Right forelimb (tissue), 1 donor: Measurements from ENCODE around the gene NLGN4X.
"Not testable (repeated sequence)": the region's sequence is repeated elsewhere in the genome, so short reads cannot be mapped to it uniquely, and the experiment has no call there.

Experiments used
- DNase-seq: peaks from one replicate; pipeline ENCODE4 v3.0.0-alpha.2; 2018

Gene NLGN4X

GRCh38 chrX:6002056-6002455 lies 226.6 kb downstream of the NLGN4X start:
- DNase-seq: no peak

DNA sequence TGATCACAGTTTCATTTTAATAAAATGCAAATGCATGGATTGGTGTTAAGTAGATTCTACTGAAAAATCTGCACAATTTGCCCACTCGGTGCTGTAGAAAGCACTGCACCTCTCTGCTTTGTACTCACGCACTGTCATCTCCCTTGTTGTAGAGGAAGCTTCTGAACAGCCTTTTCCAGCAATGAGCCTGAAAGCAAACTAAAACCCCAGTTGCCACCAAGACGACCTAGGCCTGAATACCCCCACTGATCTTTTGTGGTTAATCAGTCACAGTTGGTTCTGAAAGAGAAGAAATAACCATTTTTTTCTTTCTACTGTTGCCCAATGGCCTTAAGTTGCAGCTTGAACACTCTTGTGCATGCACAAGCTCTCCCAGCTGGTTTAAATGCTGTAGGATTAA lies 229.8 kb downstream of the NLGN4X start:
- DNase-seq: no peak

DNA sequence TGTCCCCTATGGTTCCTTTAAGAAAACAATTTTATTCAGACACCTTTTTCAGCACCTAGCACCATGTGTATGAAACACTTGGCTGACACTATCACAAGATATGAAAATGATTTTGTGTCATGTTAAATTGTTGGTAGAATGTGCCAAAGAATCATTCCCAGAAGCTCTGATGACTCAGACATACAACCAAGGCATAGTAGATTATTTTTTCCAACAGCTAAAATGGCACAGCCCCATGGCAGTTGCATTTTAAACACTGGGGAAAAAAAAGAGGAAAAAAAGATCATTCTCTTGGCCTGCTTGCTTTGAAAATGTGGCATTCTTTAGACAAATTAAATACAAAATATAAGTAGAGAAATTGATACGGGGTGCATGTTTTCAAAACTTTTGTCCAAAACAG lies 230.2 kb downstream of the NLGN4X start:
- no peak for DNase-seq

GRCh38 chrX:5991393-5991792 lies 237.3 kb downstream of the NLGN4X start:
- DNase-seq: no peak

DNA sequence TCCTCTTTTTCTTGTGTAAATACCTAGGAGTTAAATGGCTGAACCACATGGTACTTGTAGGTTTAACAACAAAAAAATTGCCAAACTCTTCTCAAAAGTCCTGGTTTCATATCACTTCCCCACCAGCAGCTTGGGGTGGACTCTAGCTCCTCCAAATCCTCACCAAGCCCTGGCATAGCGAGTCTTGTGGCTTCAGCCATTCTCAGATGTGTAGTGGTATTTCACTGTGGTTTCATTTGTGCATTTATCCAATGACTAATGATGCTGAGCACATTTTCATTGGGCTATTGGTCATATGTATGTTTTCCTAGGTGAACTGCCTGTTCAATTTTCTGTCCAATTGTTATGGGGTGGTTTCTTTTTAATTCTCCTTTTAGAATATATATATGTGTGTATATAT lies 249.3 kb downstream of the NLGN4X start:
- DNase-seq: no peak

DNA sequence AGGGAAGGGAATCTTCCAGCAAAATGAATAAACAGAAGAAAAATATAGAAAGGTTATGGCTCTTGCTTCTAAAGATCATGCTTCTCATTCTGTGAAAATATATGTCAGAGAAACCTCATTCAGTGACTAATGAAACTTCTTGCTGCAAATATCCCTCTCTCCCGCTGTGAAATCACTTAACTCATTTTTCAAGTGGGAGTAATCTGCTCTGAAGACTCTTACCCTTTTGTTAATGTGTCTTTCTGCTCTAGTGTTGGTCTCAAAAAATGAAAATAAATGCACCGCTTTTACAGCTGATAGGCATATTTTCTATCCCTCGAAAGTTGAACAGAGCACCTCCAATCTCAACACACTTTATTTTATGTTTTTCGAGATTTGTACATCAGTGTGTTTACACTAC lies 252.3 kb downstream of the NLGN4X start:
- DNase-seq: no peak

- DNase-seq: no peak
These were observed 257.4 kb downstream of the NLGN4X start for GRCh38 chrX:5971300-5971699.

GRCh38 chrX:5965406-5965805 lies 263.3 kb downstream of the NLGN4X start:
- no peak for DNase-seq

DNA sequence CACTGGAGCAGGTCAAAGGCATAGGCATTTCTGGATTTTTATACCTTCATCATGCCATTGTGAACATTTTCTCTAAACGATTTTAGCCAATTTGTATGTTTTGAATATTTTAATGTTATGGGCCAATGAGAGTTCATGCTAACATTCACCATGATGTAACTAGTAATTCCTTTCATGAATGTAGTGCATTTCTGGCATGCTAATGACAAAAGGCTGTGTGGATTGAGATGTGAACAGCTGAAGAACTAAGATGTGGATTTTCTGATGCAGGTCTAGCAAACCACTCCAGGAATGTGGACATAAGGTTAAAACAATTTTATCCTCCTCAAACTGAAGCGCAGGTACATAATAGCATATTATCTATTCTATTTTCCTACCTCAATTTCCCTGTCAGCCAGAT lies 269.4 kb downstream of the NLGN4X start:
- no peak for DNase-seq

GRCh38 chrX:5958523-5958922 lies 270.1 kb downstream of the NLGN4X start:
- no peak for DNase-seq

DNA sequence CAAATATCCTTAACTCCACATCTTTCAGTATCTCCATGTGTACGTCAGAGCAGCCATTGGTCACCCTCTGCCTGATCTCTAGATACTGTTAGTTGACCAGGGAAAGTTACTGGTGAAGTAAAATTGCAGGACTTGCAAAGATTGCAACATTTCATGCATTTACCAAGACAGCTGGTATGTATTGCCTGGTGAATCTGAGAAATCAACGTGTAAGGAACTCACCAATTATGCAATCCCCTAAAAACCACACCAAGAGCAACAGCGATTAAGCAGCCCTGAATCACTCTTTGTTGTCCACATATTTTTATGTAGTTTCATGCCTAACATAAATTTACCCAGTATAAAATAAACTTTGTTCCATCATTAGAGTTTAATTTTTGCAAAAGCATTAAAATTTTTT lies 271.2 kb downstream of the NLGN4X start:
- no peak for DNase-seq

DNA sequence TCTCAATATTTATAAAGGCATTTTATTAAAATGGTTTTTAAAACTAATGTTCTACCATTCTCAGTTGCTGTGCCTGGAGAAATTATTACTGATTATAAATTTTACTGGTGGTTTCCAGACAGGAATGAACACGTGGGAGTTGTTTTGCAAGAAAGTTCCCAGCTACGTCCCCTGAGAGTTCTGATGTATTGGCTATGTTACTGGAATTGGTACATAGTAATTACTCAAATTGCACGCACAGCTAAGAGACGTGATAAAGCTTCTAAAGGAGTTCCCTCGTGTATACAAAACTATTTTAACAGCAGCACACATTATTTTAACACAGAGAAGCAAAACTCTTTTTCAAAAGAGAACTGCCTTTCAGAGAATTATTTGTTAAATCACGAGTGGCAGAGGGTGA lies 292.2 kb downstream of the NLGN4X start:
- no peak for DNase-seq

GRCh38 chrX:5928224-5928623 lies 300.4 kb downstream of the NLGN4X start:
- DNase-seq: no peak

DNA sequence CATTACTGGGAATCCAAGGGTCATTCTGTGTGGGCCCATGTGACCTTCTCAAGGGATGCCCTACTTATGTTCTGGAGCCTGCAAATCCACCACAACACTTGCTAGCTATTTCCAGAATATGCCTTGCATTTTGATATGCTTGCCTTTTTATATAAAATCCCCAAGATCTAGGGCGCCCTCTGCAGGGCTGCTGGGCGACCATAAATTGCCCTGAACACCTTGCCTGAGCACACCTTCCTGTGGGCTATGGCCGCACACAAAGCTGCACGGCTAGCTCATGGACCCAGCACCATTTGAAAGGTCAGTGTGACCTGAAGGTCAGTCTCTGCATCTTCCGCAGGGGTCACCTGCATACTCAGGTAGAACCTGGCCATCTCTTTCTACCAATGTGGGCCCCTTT lies 311.7 kb downstream of the NLGN4X start:
- no peak for DNase-seq

- DNase-seq: no peak
These were observed 312.9 kb downstream of the NLGN4X start for GRCh38 chrX:5915783-5916182.

GRCh38 chrX:5907207-5907606 lies 321.5 kb downstream of the NLGN4X start:
- DNase-seq: no peak

DNA sequence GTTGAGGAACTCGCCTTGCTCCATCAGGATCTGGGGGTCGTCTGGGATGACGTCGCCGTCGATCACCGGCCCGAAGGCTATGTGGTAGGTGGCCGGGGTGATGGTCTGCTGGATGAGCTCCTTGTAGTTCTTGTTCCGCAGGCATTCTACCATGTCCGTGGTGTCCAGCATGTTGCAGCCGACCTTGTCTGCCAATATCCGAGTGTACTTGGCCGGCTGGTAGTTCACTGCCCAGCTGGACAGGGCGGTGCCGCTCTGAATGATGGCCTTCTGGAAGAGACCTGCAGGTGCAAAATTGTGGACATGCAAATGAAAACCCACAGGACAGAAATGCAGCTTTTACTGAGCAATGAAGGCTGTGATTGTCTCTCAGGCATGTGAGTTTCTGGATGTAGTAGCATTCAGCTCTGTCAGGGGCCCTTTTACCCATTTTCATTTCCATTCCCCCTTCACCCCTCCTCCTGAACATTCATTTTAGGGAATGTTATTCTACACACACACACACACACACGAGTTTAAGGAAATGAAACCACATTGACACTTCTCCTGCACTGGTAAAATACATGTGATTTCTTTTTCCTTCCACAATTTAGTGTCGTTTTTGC lies 325.0 kb downstream of the NLGN4X start:
- not testable (repeated sequence) for DNase-seq

- no peak for DNase-seq
These were observed 330.2 kb downstream of the NLGN4X start for GRCh38 chrX:5898463-5898862.

DNA sequence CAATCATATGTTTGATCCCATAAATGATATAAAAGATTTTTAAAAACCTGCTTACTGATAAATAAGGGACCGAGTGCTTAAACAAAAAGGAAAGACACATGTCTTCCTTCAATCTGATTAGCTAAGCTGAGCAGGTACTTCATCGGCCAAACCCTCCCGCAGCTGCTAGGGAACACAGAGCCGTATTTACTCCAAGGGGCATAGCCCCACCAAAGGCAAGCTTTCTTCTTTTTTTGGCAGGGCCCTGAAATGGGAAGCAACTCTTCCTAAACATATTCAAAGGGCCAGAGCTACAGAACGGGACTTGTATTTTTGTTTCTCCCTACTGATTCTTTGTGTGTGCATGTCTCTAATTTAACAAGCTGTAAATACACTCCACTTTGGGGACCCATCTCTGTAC lies 337.3 kb downstream of the NLGN4X start:
- no peak for DNase-seq

DNA sequence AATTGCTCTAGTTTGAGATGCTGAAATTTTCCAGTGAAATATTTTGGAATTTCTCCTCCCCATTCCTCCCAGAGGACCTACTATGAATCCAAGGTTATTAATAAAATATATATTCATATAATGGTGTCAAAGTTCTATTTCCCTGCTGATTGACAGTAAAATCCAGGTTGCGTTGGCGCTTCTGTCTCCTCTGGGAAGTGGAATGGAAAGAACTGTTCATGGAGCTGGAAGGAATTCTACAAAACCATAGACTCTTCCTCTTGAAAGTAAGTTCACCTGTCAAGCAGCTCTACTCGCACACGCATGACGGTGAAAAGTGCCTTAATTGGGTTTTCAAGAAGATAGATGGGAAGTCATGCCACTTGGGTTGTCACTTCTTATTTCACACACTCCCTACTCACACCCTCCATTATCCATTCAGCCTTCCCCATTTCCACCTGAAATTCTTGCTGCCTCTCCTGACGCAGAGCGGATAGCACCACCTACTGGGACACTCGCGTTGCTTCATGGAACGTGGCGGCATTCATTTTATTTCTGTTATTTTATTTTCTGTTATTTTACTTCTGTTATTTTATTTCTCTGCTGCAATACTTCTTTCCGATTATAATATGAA lies 351.6 kb downstream of the NLGN4X start:
- no peak for DNase-seq

- no peak for DNase-seq
These were observed 358.4 kb downstream of the NLGN4X start for GRCh38 chrX:5870238-5870637.

DNA sequence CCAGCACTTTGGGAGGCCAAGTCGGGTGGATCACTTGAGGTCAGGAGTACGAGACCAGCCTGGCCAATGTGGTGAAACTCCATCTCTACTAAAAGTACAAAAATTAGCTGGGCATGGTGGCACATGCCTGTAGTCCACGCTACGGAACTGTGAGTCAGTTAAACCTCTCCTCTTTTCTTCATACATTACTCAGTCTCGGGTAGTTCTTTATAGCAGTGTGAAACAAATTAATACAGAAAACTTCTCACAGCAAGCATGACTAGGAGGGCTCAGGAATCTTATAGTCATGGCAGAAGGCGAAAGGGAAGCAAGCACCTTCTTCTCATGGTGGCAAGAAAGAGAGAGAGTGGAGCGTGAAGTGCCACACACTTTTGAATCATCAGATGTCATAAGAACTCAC lies 358.9 kb downstream of the NLGN4X start:
- no peak for DNase-seq

GRCh38 chrX:5867778-5868177 lies 360.9 kb downstream of the NLGN4X start:
- DNase-seq: no peak

DNA sequence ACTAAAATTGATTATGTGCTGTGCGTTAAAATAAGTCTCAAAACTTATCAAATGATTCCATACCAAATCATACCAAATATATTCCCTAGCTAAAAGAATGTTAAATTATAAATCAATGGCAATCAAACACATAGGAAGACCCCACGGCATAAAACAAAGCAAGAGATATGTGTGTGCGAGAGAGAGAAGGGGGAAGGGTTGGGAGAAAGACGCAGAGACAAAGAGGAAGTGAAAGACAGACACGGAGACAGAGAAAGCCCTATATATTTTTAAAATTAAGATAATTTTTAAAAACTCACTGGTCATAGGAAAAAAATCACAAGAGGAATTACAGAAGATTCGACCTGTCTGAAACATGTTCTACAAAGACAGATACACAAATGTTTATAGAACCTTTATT lies 371.4 kb downstream of the NLGN4X start:
- DNase-seq: no peak

DNA sequence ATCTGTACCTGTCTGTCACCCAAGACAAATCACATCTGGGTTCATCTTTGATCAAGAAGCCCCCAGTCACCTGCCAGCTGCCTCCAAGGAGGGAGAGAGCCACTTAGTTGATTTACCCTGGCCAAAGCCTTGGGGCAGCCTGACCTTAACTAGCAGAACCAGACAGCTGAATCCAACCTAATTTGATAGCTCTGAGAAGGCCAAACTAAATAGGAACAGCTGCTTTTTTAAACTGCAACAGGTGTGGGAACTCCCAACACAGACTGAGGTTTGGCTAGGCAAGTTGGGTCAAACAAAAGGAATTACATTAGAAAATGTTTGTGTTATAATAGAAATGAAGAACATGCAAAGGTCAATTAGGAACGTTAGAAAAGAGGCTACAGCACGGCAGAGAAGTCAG lies 375.7 kb downstream of the NLGN4X start:
- DNase-seq: no peak
